HL-60 (cell line): ENCODE measurements around the gene THOC7.

Experiments used
- DNase-seq, 2 experiments: peaks; one replicate each; pipeline ENCODE4 v3.0.0-alpha.2; 2010 to 2020; ENCODE audit warnings: low read depth in 1 of 2, low spot score in 1 of 2
- H3K27ac ChIP-seq: fragments of 250-450 bp; sonication (Bioruptor Pico); replicated peaks from 2 replicates; pipeline ENCODE4 v1.5.1; 2020; ENCODE audit warnings: mild to moderate bottlenecking, moderate library complexity
- H3K27me3 ChIP-seq: fragments of 250-450 bp; sonication (Bioruptor Pico); 2 replicates; pipeline ENCODE4 v1.5.1; 2021; ENCODE audit warnings: mild to moderate bottlenecking, moderate library complexity; ENCODE audit not compliant: insufficient read depth, poor library complexity, severe bottlenecking
- H3K4me3 ChIP-seq: replicated peaks from 2 replicates; pipeline ENCODE4 v1.5.1; 2011; ENCODE audit warnings: mild to moderate bottlenecking, control low read depth, low read length; ENCODE audit not compliant: insufficient read depth
- GABPA ChIP-seq: IDR thresholded peaks from 2 replicates; pipeline ENCODE4 v1.6.1; 2012; ENCODE audit warnings: low read depth
- POLR2AphosphoS5 ChIP-seq: IDR thresholded peaks from 2 replicates; pipeline ENCODE4 v1.6.1; 2012; ENCODE audit warnings: low read depth
- REST ChIP-seq: IDR thresholded peaks from 2 replicates; pipeline ENCODE4 v1.6.1; 2012; ENCODE audit warnings: low read depth; ENCODE audit not compliant: insufficient replicate concordance
- SPI1 ChIP-seq: IDR thresholded peaks from 2 replicates; pipeline ENCODE4 v1.6.1; 2012; ENCODE audit warnings: low read depth, mild to moderate bottlenecking, borderline replicate concordance
- TF ChIP-seq, protein P1 (sequence below): IDR thresholded peaks from one replicate; pipeline ENCODE4 v1.5.1; 2011; ENCODE audit warnings: low read length, control low read depth, inconsistent platforms; ENCODE audit not compliant: insufficient read depth

THOC7 gene

DNA sequence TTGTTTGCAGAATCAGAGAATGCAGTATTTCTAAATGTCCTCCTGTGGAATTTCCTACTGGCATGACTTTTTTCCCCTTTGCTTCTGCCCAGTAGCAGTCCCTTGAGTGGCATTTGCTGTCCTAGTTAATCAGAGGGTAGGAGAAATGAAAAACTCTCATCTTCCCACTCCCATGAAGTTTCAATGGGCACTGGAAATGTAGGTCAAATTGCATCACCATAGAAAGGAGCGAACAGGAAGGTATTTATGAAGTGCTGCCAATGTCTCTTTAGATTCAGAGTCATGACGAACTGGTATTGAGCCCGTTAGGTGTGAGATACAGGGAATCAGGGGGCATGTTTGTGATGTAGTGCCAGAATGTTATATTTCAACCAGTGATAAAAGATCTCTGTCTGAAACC, 23.3 kb upstream of the THOC7 start:
- DNase-seq: no peak
- no peak for TF ChIP-seq SPI1
- TF ChIP-seq, protein P1, sequence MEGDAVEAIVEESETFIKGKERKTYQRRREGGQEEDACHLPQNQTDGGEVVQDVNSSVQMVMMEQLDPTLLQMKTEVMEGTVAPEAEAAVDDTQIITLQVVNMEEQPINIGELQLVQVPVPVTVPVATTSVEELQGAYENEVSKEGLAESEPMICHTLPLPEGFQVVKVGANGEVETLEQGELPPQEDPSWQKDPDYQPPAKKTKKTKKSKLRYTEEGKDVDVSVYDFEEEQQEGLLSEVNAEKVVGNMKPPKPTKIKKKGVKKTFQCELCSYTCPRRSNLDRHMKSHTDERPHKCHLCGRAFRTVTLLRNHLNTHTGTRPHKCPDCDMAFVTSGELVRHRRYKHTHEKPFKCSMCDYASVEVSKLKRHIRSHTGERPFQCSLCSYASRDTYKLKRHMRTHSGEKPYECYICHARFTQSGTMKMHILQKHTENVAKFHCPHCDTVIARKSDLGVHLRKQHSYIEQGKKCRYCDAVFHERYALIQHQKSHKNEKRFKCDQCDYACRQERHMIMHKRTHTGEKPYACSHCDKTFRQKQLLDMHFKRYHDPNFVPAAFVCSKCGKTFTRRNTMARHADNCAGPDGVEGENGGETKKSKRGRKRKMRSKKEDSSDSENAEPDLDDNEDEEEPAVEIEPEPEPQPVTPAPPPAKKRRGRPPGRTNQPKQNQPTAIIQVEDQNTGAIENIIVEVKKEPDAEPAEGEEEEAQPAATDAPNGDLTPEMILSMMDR: no peak
- TF ChIP-seq GABPA: no peak
- no peak for TF ChIP-seq POLR2AphosphoS5
- TF ChIP-seq REST: no peak
- no peaks in the 10 kb centered on the region for H3K27me3 ChIP-seq
- no peak overlapping the region for H3K4me3 ChIP-seq
- no peak overlapping the region for H3K27ac ChIP-seq

GRCh38 chr3:63880653-63881052, 17.0 kb upstream of the THOC7 start:
- no peak overlapping the region for H3K4me3 ChIP-seq
- TF ChIP-seq GABPA (no peak), REST (no peak), POLR2AphosphoS5 (no peak)
- TF ChIP-seq, protein P1: no peak
- no peak for DNase-seq
- H3K27me3 ChIP-seq: no peaks in the 10 kb centered on the region
- no peak overlapping the region for H3K27ac ChIP-seq

DNA sequence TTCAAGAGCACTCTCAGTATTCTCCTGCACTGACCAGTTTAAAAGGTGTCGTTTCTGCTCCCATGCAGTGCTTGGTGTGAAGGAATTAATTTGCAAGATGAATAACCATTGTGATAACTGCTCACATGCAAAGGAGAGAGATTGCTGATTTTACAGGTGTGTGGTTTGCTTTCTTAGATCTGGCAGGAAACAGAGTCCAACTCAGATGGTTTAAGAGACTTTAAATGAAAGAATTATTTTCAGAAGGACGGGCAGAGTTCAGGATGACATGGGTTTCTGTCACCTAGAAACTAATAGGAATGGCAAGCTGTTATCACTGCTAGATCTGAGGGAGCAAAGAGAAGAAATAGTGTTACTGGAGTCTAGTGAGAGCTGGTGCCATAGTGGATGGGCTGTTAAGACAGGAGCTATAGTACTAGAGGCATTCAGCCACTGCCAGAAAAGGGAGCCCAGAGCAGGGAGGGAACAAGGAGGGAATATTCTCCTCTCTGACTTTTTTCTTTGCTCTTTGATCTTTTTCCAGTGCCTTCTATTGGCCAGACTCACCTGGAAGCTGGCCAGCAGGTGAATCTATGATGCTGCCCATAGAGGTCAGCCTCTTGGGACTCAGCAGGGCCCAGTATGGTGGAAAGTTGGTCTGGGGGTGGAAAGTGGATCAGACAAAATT, 14.9 kb upstream of the THOC7 start:
- H3K27me3 ChIP-seq: no peaks in the 10 kb centered on the region
- H3K27ac ChIP-seq: no peak overlapping the region
- TF ChIP-seq REST (no peak), SPI1 (no peak), GABPA (no peak), POLR2AphosphoS5 (no peak)
- TF ChIP-seq, protein P1: no peak
- H3K4me3 ChIP-seq: no peak overlapping the region
- DNase-seq: no peak
